ENCODE measurements around the gene SRRM2.

Gene SRRM2

DNA sequence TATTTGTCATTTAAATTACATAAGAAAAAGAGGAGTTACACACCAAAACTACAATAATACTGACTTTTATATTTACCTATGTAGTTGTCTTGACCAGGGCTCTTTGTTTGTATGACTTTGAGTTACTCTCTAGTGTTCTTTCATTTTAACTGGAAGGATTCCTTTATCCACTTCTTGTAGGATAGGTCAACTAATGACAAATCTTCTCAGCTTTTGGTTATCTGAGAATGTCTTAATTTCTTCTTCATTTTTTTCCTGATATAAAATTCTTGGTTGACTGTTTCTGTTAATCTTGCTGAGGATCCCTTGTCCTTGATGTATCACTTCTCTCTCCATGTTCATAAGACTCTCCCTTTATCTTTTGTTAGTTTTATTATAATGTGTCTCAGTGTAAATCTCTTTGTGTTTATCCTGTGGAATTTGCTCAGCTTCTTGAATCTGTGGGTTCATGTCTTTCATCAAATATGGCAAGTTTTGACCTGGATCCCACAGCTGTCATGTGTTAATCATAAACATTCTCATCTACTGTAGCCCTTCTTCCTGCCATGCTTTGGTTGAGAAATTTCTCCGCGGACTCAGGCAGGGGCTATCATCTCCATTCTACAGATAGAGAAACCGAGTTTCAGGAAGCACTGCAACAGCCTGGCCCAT lies 51.2 kb downstream of the SRRM2 start:
- no peak for DNase-seq

DNA sequence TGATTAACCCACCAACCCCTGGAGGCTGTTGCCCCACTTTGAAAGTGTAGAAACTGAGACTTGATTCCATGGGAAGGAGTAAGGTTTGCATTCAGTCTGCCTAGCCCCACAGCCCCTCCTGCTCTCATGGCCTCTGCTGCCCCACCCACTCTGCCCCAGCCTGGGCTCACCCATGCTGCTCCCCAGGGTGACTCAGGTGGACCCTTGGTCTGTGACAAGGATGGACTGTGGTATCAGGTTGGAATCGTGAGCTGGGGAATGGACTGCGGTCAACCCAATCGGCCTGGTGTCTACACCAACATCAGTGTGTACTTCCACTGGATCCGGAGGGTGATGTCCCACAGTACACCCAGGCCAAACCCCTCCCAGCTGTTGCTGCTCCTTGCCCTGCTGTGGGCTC lies 52.3 kb downstream of the SRRM2 start:
- DNase-seq: no peak

DNA sequence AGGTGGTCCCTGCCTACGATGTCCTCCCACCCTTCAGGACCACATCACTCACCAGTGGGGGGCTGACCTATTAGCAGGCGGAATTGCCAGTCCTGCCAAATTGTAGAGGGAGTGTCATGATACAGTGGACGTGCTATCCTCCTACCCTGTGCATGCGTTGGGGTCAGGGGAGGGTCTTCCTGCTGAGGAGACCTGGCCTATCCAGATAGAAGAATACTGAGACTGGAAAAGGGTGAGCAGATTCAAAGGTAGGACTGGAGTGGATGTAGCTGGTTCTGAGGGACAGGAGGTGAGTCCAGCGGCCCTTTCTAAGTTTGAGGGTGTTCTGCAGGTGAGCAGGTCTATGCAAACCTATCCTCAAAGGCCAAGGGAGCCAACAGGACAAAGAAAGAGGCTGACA lies 53.8 kb downstream of the SRRM2 start:
- DNase-seq: no peak

DNA sequence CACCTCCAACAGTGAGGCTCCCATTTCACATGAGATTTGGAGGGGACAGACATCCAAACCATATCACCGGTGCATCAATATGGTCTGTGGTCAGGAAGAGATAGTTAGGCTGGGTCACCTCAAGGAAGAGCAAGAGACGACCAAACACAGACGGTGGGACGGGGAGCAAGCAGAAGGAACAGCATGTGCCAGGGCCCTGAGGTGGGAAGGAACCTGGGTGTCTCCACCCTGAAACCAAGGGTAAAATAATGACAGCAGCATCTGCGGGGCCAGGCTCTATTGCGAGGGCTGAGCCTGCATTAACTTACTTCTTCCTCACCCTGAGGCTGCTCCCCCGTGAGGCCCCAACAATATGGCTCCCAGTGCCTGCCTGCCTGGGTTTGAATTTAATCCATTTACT lies 55.7 kb downstream of the SRRM2 start:
- DNase-seq: no peak

DNA sequence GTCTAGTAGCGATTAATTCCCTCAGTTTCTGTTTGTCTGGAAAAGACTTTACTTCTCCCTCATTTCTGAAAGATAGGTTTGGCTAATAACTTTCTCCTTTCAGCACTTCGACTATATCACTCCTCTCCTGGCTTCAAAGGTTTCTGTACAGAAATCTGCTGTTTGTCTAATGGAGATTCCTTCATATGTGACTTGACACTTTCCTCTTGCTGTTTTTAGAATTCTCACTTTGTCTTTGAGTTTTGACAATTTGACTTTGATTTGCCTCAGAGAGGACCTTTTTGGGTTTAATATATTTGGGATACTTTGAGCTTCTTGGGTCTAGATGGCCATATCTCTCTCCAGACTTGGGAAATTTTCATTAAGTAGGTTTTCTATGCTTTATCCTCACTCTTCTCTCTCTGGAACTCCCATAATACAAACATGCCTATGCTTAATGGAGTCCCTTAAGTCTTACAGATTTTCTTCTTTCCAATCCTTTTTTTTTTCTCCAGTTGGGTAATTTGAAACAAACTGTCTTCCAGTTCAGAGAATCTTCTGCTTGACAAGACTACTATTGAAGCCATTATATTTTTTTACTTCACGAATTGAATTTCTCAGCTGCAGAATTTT lies 56.8 kb downstream of the SRRM2 start:
- no peak for DNase-seq

DNA sequence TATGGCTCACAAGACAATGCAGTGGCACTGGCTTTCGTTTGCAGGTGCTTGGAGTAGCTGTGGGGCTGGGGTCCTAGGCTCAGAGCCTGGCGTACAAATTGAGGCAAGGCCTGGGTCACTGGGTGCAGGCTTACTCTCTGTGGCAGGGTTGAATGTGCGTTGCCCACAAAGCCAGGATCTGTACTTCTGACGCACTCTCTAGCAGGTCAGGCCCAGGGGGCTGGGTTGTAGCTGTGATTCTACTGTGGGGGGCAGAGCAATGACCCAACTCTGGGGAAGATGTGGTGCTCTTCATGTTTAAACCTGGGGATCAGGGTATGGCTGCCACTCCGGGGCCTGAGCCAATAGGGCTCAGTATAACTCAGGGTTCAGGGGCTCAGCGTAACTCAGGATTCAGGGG lies 58.2 kb downstream of the SRRM2 start:
- DNase-seq: no peak

- DNase-seq: no peak
These were observed 59.4 kb downstream of the SRRM2 start for GRCh38 chr16:2811703-2812471.

DNA sequence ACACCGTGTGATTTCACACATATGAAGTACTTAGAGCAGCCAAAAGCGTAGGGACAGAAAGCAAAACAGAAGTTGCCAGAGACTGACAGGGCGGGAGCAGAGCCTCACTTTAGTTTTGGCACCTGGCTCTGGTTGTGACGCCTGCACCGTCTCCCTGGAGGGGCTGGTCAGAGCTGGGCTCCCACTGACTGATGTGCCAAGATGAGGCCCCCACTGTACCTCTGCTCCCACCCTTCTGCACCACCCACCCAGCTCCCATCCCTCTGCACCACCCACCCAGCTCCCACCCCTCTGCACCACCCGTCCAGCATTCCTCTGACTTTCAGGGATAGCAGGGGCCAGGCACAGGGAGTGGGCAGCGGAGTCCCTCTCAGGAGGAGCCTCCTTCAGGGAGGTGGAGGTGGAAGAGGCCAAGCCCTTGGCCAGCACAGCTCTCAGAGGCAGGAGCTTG lies 61.4 kb downstream of the SRRM2 start:
- no peak for DNase-seq

GRCh38 chr16:2814551-2815298 lies 62.3 kb downstream of the SRRM2 start:
- no peak for DNase-seq

DNA sequence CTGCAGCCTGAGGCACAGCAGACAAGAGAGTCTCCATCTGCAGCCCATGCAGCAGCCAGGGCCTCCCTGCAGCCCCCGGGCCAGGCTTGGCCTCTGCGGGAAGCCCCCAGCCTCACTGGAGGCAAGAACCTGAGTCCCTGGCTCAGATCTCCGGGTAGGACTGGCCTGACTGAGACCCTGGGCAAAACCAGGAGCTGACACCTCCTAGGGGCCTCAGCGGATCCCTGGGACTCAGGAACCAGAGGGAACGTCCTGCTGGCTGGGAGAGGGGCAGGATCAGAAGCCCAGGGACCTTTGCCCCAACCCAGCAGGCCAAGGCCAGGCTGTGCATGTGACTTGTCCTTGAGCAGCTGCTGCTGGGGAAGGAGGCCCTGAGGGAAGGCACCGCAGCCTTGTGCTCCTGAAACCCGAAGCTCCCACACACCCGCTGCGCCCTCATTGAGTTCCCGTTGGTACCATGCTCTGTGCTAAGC lies 62.9 kb downstream of the SRRM2 start:
- DNase-seq: no peak

DNA sequence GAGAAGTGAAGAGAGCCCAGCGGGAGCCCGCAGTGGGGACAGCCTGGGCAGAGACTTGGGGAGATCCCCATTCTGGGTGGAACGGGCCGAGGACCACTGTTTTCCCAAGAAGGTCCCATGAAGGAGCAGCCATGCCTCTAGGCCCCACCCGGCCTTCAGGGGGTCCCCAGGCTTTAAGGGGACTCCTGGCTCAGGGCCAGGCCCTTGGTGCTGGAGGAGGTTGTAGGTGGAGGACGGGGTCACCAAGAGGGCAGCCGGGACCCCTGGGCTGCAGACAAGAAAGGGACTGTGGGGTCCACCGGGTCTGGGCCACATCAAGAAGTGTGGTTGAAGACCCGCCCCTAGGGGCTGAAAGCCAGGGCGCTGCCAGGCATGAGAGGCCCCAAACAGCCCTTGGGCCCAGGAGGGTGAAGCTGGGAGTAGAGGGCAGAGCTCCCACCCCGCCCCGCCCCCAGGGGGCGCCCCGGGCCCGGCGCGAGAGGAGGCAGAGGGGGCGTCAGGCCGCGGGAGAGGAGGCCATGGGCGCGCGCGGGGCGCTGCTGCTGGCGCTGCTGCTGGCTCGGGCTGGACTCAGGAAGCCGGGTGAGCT lies 64.4 kb downstream of the SRRM2 start, which contains the start of gene PRSS21:
Gene PRSS21 (plus strand): TSS at position 487 of the 589 bp plus-strand sequence. CDS start 32 bp downstream, at position 519.
- DNase-seq: no peak

- DNase-seq: no peak
These were observed 65.2 kb downstream of the SRRM2 start for GRCh38 chr16:2817340-2818271.

DNA sequence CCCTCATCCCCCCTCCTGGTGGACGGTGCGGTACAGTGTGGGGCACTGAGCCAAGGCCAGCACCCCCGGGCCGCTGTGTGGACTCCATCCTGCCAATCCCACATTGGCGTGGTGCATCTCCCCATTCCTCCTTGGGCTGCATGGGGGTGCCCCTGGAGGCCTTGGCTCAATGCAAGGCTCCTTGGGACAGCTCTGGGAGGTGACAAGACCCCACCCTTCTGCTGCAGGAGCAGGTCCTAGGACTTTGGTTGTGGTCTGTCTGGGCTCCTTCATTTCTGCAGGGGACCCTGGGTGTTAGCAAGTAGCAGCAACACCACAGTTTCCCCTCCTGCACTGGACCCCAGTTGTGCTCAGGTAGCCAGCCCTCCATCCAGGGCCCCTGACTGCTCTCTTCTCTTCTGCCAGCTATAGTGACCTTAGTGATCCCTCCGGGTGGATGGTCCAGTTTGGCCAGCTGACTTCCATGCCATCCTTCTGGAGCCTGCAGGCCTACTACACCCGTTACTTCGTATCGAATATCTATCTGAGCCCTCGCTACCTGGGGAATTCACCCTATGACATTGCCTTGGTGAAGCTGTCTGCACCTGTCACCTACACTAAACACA lies 65.9 kb downstream of the SRRM2 start:
- DNase-seq: no peak

- no peak for DNase-seq
These were observed 66.9 kb downstream of the SRRM2 start for GRCh38 chr16:2819179-2819938.

DNA sequence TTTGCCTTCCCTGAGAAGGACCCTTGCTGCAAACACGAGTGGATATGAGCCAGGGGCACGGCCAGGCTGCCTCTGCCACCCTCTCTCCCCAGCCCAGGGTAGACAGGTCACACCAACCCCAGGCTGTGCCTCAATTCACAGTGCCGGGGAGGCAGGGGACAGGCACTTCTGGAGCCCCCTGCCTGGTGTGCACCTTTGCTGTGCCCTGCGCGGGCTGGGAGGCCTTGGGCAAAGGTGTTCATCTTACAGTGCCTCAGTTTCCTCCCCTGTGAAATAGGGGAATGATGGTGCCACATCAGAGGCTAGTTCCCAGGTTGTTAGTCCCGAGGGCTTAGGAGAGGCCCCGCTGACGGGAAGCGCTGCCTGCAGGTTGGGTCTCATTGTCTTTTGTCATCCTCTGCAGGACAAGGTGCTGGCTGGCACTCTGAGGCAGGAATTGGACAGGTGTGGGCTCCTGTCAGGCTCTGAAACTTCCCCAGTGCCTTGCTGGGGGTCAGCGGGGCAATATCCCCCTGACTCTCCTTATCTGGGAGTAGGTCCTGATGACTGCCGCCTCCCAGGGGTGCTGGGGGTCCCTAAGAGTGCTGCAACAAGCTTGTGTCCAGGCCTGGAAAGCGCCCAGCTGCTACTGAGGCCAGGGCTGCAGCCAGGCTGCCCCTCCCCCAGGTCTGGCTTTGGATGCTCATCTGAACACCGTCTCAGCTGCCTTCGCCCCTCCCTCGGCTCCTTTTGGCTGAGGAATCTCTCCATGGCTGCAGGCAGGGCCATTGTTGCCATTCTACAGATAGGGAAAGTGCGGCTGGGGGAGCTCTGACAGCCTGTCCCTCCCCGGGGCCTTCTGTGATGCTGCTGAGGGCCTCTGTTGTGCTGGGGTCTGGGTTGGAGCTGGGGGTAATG lies 67.7 kb downstream of the SRRM2 start:
- no peak for DNase-seq

Measured in effector CD4-positive, alpha-beta T cell (primary cell).